Neural progenitor cell (in vitro differentiated cells): ENCODE data around the gene NEK10. TPM values are rescaled to one million over a fixed set of nuclear protein-coding genes. Genes with fewer than 3 reads are reported as not detected.

ENCODE experiments used
- DNase-seq: peaks from one replicate; pipeline ENCODE4 v3.0.0-alpha.2; 2016; ENCODE audit warnings: low spot score
- H2AFZ ChIP-seq: fragments of 200-600 bp; sonication (generic); replicated peaks from 2 replicates; pipeline ENCODE4 v1.6.1; 2016; ENCODE audit warnings: antibody characterized with exemption
- H3F3A ChIP-seq: fragments of 200-600 bp; sonication (generic); 2 replicates; pipeline ENCODE4 v1.6.1; 2016; ENCODE audit warnings: antibody characterized with exemption, low read depth
- H3K27ac ChIP-seq: fragments of 200-600 bp; sonication (generic); 2 replicates; pipeline ENCODE4 v1.5.1; 2016; ENCODE audit warnings: mild to moderate bottlenecking
- H3K27me3 ChIP-seq: fragments of 200-600 bp; sonication (generic); 2 replicates; pipeline ENCODE4 v1.6.1; 2016; ENCODE audit warnings: mild to moderate bottlenecking, moderate library complexity
- H3K36me3 ChIP-seq: fragments of 200-600 bp; sonication (generic); 2 replicates; pipeline ENCODE4 v1.5.1; 2016
- H3K4me1 ChIP-seq: fragments of 200-600 bp; sonication (generic); 2 replicates; pipeline ENCODE4 v1.6.1; 2016; ENCODE audit warnings: mixed run types
- H3K4me2 ChIP-seq: fragments of 200-600 bp; sonication (generic); 2 replicates; pipeline ENCODE4 v1.6.1; 2016
- H3K4me3 ChIP-seq: fragments of 200-600 bp; sonication (generic); 2 replicates; pipeline ENCODE4 v1.5.1; 2016
- H3K79me2 ChIP-seq: fragments of 200-600 bp; sonication (generic); 2 replicates; pipeline ENCODE4 v1.6.1; 2016; ENCODE audit warnings: low read depth
- H3K9ac ChIP-seq: fragments of 200-600 bp; sonication (generic); 2 replicates; pipeline ENCODE4 v1.6.1; 2016
- H3K9me3 ChIP-seq: fragments of 200-600 bp; sonication (generic); 2 replicates; pipeline ENCODE4 v1.5.1; 2016; ENCODE audit warnings: low read depth
- H4K20me1 ChIP-seq: fragments of 200-600 bp; sonication (generic); 2 replicates; pipeline ENCODE4 v1.6.1; 2016; ENCODE audit warnings: low read depth
- H3K27ac Mint-ChIP-seq: 3 replicates; pipeline ENCODE4 v1.8.0; 2021; ENCODE audit warnings: mixed read lengths
- H3K27me3 Mint-ChIP-seq: 2 replicates; pipeline ENCODE4 v1.8.0; 2022; ENCODE audit warnings: low read depth, mild to moderate bottlenecking, inconsistent platforms, moderate library complexity, mixed read lengths; ENCODE audit not compliant: insufficient read depth
- H3K36me3 Mint-ChIP-seq: 3 replicates; pipeline ENCODE4 v1.8.0; 2021; ENCODE audit warnings: mixed read lengths
- H3K4me1 Mint-ChIP-seq: 3 replicates; pipeline ENCODE4 v1.8.0; 2021; ENCODE audit warnings: mixed read lengths
- H3K4me3 Mint-ChIP-seq: 3 replicates; pipeline ENCODE4 v1.8.0; 2021; ENCODE audit warnings: mild to moderate bottlenecking, moderate library complexity, mixed read lengths
- H3K9me3 Mint-ChIP-seq: 3 replicates; pipeline ENCODE4 v1.8.0; 2020; ENCODE audit warnings: mixed read lengths
- CTCF ChIP-seq: fragments of 200-600 bp; sonication (generic); IDR thresholded peaks from 2 replicates; pipeline ENCODE4 v1.5.1; 2017; ENCODE audit warnings: antibody characterized with exemption, mild to moderate bottlenecking
- EZH2 ChIP-seq: fragments of 200-600 bp; sonication (generic); IDR thresholded peaks from 2 replicates; pipeline ENCODE4 v1.6.1; 2017; ENCODE audit warnings: antibody characterized with exemption, mild to moderate bottlenecking, moderate library complexity
- EZH2phosphoT487 ChIP-seq: fragments of 200-600 bp; sonication (generic); IDR thresholded peaks from 2 replicates; pipeline ENCODE4 v1.6.1; 2017; ENCODE audit warnings: antibody characterized with exemption
- total RNA-seq: library from RNA; depleted of rRNA; stranded (reverse); fragments of >200 nt; gene quantifications from 2 replicates; pipeline ENCODE4 v1.2.3, GENCODE V29; 2015; ENCODE audit warnings: low replicate concordance

The NEK10 gene
- total RNA-seq, 1 donor from 2014 or later, result 0.54 TPM

GRCh38 chr3:27345959-27346865 lies 23.0 kb downstream of the NEK10 start:
- Histone ChIP-seq H3K9me3 (no peaks in the 10 kb centered on the region), H2AFZ (no peak overlapping the region), H3K4me2 (no peak overlapping the region), H4K20me1 (no peaks in the 10 kb centered on the region), H3F3A (no peaks in the 10 kb centered on the region), H3K36me3 (no peaks in the 10 kb centered on the region), H3K27ac (no peak overlapping the region), H3K9ac (no peak overlapping the region), H3K4me1 (peaks cover 4% of the 10 kb centered on the region), H3K4me3 (no peak overlapping the region), H3K27me3 (no peaks in the 10 kb centered on the region), H3K79me2 (no peaks in the 10 kb centered on the region)
- no peak for DNase-seq
- Mint-ChIP-seq H3K4me1 (no peaks in the 10 kb centered on the region), H3K36me3 (no peaks in the 10 kb centered on the region), H3K4me3 (no peak overlapping the region), H3K27me3 (no peaks in the 10 kb centered on the region), H3K9me3 (no peaks in the 10 kb centered on the region), H3K27ac (no peak overlapping the region)
- TF ChIP-seq CTCF (no peak), EZH2phosphoT487 (no peak), EZH2 (no peak)

- H3K36me3 Mint-ChIP-seq, result no peaks in the 10 kb centered on the region
- H3K4me2 ChIP-seq, result no peak overlapping the region
- no peaks in the 10 kb centered on the region for H3K9me3 ChIP-seq
- H3F3A ChIP-seq, result no peaks in the 10 kb centered on the region
- TF ChIP-seq EZH2phosphoT487 (no peak), EZH2 (no peak), CTCF (no peak)
- no peaks in the 10 kb centered on the region for H3K27me3 ChIP-seq
- no peaks in the 10 kb centered on the region for H3K9me3 Mint-ChIP-seq
- no peaks in the 10 kb centered on the region for H3K4me1 Mint-ChIP-seq
- no peak overlapping the region for H3K9ac ChIP-seq
- H3K4me3 ChIP-seq, result no peak overlapping the region
- H3K27me3 Mint-ChIP-seq, result no peaks in the 10 kb centered on the region
- no peaks in the 10 kb centered on the region for H3K36me3 ChIP-seq
- no peak overlapping the region for H3K27ac ChIP-seq
- H3K27ac Mint-ChIP-seq, result no peak overlapping the region
- H4K20me1 ChIP-seq, result no peaks in the 10 kb centered on the region
- H2AFZ ChIP-seq, result no peak overlapping the region
- no peak for DNase-seq
- H3K79me2 ChIP-seq, result no peaks in the 10 kb centered on the region
- no peak overlapping the region for H3K4me3 Mint-ChIP-seq
- peaks cover 4% of the 10 kb centered on the region for H3K4me1 ChIP-seq
Observed at GRCh38 chr3:27345493-27345892, 23.7 kb downstream of the NEK10 start.

- Mint-ChIP-seq H3K27ac (no peak overlapping the region), H3K36me3 (no peaks in the 10 kb centered on the region)
- no peak overlapping the region for H3K27ac ChIP-seq
Observed at GRCh38 chr3:27345045-27345444, 24.1 kb downstream of the NEK10 start.

GRCh38 chr3:27344192-27344591 lies 25.0 kb downstream of the NEK10 start:
- no peaks in the 10 kb centered on the region for H3K4me1 ChIP-seq
- TF ChIP-seq EZH2 (no peak), CTCF (no peak), EZH2phosphoT487 (no peak)
- no peak for DNase-seq
- H3K27ac Mint-ChIP-seq, result no peak overlapping the region
- no peak overlapping the region for H2AFZ ChIP-seq
- H3K9me3 Mint-ChIP-seq, result no peaks in the 10 kb centered on the region
- H4K20me1 ChIP-seq, result no peaks in the 10 kb centered on the region
- H3K27me3 ChIP-seq, result no peaks in the 10 kb centered on the region
- no peak overlapping the region for H3K9ac ChIP-seq
- H3K27ac ChIP-seq, result no peak overlapping the region
- H3K4me3 ChIP-seq, result no peak overlapping the region
- no peaks in the 10 kb centered on the region for H3K4me1 Mint-ChIP-seq
- H3K36me3 ChIP-seq, result no peaks in the 10 kb centered on the region
- no peaks in the 10 kb centered on the region for H3K36me3 Mint-ChIP-seq
- no peak overlapping the region for H3K4me2 ChIP-seq
- no peaks in the 10 kb centered on the region for H3K9me3 ChIP-seq
- H3K79me2 ChIP-seq, result no peaks in the 10 kb centered on the region
- no peaks in the 10 kb centered on the region for H3F3A ChIP-seq
- no peaks in the 10 kb centered on the region for H3K27me3 Mint-ChIP-seq
- no peak overlapping the region for H3K4me3 Mint-ChIP-seq

More at GRCh38 chr3:27345045-27345444, 24.1 kb downstream of the NEK10 start:
- Mint-ChIP-seq H3K4me3 (no peak overlapping the region), H3K9me3 (no peaks in the 10 kb centered on the region), H3K4me1 (no peaks in the 10 kb centered on the region), H3K27me3 (no peaks in the 10 kb centered on the region)
- no peaks in the 10 kb centered on the region for H3K9me3 ChIP-seq
- H3K4me2 ChIP-seq, result no peak overlapping the region
- H3K4me3 ChIP-seq, result no peak overlapping the region
- H3K27me3 ChIP-seq, result no peaks in the 10 kb centered on the region
- H3K9ac ChIP-seq, result no peak overlapping the region
- peaks cover 4% of the 10 kb centered on the region for H3K4me1 ChIP-seq
- H3K36me3 ChIP-seq, result no peaks in the 10 kb centered on the region
- H3F3A ChIP-seq, result no peaks in the 10 kb centered on the region
- H3K79me2 ChIP-seq, result no peaks in the 10 kb centered on the region
- H2AFZ ChIP-seq, result no peak overlapping the region
- no peak for TF ChIP-seq EZH2
- no peaks in the 10 kb centered on the region for H4K20me1 ChIP-seq
- no peak for DNase-seq
